Dendritic cell treated with granulocyte-macrophage colony-stimulating factor and Interleukin-4, amounts not matched to agents 40 ng/mL and 50 ng/mL, for 4 days (primary cell): Measurements from ENCODE around the gene ARF3.

Source experiments
- H3K27ac Mint-ChIP-seq: one replicate; pipeline ENCODE4 v1.8.0; 2022; ENCODE audit warnings: mild to moderate bottlenecking, mixed read lengths
- H3K27me3 Mint-ChIP-seq: one replicate; pipeline ENCODE4 v1.8.0; 2022; ENCODE audit warnings: mild to moderate bottlenecking, mixed read lengths
- H3K36me3 Mint-ChIP-seq: one replicate; pipeline ENCODE4 v1.8.0; 2022; ENCODE audit warnings: low read depth, mixed read lengths
- H3K4me1 Mint-ChIP-seq: one replicate; pipeline ENCODE4 v1.8.0; 2022; ENCODE audit warnings: low read depth, mixed read lengths
- H3K4me3 Mint-ChIP-seq: one replicate; pipeline ENCODE4 v1.8.0; 2022; ENCODE audit warnings: mild to moderate bottlenecking, moderate library complexity, mixed read lengths
- H3K9me3 Mint-ChIP-seq: one replicate; pipeline ENCODE4 v1.8.0; 2022; ENCODE audit warnings: mixed read lengths
- intact Hi-C: fragments of 100-400 bp; cut with micrococcal nuclease; formaldehyde crosslinking; loops from one replicate; pipeline ENCODE4 v1.15.0; 2022

ARF3 gene

DNA sequence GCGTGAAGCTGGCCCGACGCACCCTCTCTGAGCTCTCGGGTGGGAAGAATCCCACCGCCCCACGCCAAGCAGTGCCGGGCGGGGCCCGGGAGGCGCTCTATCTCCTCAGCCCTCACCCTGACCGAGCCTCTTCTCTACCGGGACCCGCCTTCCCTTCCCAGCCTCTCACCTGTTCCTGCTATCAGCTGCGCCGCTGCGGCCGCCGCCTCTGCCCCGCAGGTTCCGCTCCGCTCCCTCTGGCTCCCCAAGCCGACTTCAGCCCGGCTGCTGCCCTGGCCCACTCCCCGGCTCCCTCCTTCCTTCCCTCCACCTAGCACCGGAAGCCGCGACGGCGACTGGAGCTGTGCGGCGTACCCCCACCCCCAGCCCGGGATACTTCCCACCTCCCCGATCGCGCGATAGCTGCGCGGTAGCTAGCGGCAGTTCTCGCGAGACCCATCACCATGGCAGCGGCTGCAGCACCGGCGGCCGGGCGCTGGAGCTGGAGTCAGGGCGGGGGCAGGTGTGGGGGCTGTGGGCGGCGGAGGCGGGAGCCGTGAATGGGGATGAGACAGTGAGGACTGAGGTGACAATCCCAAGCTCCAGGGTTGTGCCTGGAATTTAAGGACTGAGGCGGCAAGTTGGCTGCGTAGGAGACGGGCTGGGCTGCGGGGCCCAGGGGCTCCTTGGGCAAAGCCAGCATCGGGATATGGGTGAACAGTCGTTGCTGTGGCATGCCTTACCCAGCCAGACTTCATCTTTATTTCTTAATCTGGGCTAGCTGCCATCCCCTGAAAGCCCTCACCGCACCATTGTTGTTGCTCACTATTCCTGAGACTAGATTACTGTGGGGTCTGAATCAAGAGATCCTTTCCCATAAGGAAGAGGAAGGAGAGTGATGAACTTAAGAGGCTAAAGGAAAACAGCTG, at the start of gene ARF3:
Gene ARF3, minus strand, starts transcription at position 347 of the 908 bp plus-strand sequence. CDS start 16,392 bp downstream, outside the sequence.
- Mint-ChIP-seq H3K36me3 (peaks cover 35% of the 10 kb centered on the region), H3K27ac (peak within 1 kb of the TSS; percentile 94), H3K9me3 (no peaks in the 10 kb centered on the region), H3K27me3 (peaks cover 10% of the 10 kb centered on the region), H3K4me3 (peak within 1 kb of the TSS; percentile 95), H3K4me1 (peaks cover 42% of the 10 kb centered on the region)
- intact Hi-C loops, result no loop called here

GRCh38 chr12:49000346-49000745, 43.1 kb upstream of the ARF3 start:
- H3K4me3 Mint-ChIP-seq, result no peak overlapping the region
- H3K27ac Mint-ChIP-seq, result no peak overlapping the region
- intact Hi-C loops, result no loop called here
- no peaks in the 10 kb centered on the region for H3K9me3 Mint-ChIP-seq
- peaks cover 66% of the 10 kb centered on the region for H3K27me3 Mint-ChIP-seq
- peaks cover 56% of the 10 kb centered on the region for H3K4me1 Mint-ChIP-seq
- peaks cover 53% of the 10 kb centered on the region for H3K36me3 Mint-ChIP-seq

GRCh38 chr12:48999371-49000131, 42.3 kb upstream of the ARF3 start, which contains the start of gene DDN:
DDN (minus strand) TSS chr12:48999375; CDS start chr12:48999287, 88 bp downstream.
- Mint-ChIP-seq H3K27me3 (peaks cover 74% of the 10 kb centered on the region), H3K9me3 (no peaks in the 10 kb centered on the region), H3K36me3 (peaks cover 45% of the 10 kb centered on the region), H3K27ac (no peak within 1 kb of the TSS), H3K4me1 (peaks cover 58% of the 10 kb centered on the region), H3K4me3 (peak within 1 kb of the TSS; percentile 66)
- intact Hi-C loops, result no loop called here

- Mint-ChIP-seq H3K4me3 (peak overlapping the region; percentile 66), H3K27me3 (peaks cover 82% of the 10 kb centered on the region)
Measured at GRCh38 chr12:48998497-48999353, 41.4 kb upstream of the ARF3 start.

DNA sequence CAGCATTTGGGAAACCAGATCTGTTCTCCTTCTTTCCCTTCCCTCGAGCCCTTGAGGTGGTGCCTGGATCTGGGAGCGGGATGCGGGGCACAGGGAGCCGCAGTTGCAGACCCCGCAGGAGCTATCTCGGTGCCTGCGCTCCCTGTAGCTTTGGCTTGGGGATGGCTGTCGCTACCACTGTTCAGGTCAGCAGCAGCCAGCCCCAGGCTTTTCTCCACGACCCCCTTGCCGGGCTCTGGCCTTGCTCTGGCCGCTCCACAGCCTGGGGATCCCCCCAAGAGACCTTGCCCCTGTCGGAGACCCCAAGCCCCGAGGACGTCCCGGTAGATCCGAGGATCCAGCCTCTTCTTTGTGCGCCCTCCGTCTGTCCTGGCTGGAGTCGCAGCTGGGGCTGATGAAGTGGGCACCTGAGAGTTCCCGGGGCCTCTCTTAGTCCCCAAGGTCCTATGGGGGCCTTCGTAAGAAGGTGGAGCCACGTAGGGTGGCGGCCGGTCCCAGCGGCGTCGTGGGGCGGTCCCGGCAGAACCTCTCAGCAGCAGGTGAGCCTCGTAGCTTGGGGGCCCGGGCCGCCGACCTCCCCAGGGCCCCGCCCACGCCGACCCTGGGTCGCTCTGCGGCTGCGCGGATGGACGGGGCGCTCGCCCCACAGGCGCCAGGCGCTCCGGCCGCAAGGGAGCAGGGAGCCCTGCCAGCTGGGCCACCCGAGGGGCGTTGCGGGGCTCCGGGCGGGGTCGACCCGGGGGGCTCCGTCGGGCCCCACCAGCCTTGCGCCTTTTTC, 40.6 kb upstream of the ARF3 start:
- peaks cover 54% of the 10 kb centered on the region for H3K4me1 Mint-ChIP-seq
- peaks cover 29% of the 10 kb centered on the region for H3K36me3 Mint-ChIP-seq
- H3K27ac Mint-ChIP-seq, result no peak overlapping the region
- no peaks in the 10 kb centered on the region for H3K9me3 Mint-ChIP-seq
- intact Hi-C loops, result no loop called here
- H3K4me3 Mint-ChIP-seq, result peak overlapping the region; percentile 66
- peaks cover 90% of the 10 kb centered on the region for H3K27me3 Mint-ChIP-seq

More at GRCh38 chr12:48998497-48999353, 41.4 kb upstream of the ARF3 start:
- H3K27ac Mint-ChIP-seq, result no peak overlapping the region
- no peaks in the 10 kb centered on the region for H3K9me3 Mint-ChIP-seq
- peaks cover 37% of the 10 kb centered on the region for H3K36me3 Mint-ChIP-seq
- intact Hi-C loops, result no loop called here
- H3K4me1 Mint-ChIP-seq, result peaks cover 54% of the 10 kb centered on the region

DNA sequence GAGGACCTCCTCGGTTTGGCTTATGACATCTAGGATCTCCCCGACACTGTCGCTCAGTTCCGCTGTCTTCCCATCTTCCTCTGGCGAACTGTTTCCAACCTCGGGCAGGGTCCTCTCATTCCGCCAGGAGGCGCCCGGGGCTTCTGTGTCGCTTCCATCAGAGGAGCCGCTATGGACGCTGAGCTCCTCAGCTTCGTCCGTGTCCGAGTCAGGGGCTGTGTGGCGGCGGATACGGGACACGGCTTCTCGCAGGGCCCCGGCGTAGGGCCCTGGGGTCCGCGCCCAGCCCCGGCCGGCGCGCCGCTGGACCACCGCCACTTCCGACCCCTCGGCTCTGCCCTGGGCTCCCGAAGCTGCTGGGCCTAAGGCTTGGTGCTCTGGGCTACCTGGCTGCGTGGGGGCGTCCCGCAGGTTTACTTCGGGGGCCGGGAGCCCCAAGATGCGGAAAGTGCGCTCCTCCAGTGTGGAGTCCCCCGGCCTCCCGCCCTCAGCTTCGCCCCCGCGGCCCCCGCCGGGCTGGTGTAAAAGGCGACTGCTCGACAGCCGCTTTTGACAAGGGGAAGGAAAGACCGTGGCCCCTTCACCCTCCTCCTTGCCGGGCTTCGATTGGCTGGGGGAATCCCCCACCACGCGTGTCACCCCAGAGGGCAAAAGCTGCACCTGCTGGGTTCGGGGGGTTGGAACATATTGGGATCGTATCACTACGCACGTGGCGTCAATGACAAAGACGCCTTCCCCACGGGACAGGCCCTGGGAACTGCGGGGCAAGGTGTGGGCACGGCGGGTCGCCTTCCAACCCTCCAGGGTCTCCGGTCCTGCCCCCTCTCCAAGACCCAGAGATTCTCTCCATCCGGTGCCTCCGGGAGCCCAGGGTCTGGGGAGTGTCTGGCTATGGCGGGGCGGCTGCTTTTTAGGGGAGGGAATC, 39.8 kb upstream of the ARF3 start:
- Mint-ChIP-seq H3K36me3 (peaks cover 20% of the 10 kb centered on the region), H3K4me3 (peak overlapping the region; percentile 51), H3K27ac (no peak overlapping the region), H3K4me1 (peaks cover 54% of the 10 kb centered on the region), H3K27me3 (peaks cover 89% of the 10 kb centered on the region), H3K9me3 (no peaks in the 10 kb centered on the region)
- intact Hi-C loops, result loop anchor here (1.0 kb wide), 2 partner anchors 21 to 46 kb away; partner anchors contain the start of gene PRKAG1

GRCh38 chr12:48995086-48995879, 38.0 kb upstream of the ARF3 start:
- intact Hi-C loops, result no loop called here
- Mint-ChIP-seq H3K27me3 (peaks cover 87% of the 10 kb centered on the region), H3K27ac (no peak overlapping the region), H3K36me3 (peaks cover 2% of the 10 kb centered on the region), H3K9me3 (no peaks in the 10 kb centered on the region), H3K4me1 (peaks cover 45% of the 10 kb centered on the region), H3K4me3 (peak overlapping the region; percentile 72)

- Mint-ChIP-seq H3K27me3 (peaks cover 86% of the 10 kb centered on the region), H3K36me3 (no peaks in the 10 kb centered on the region), H3K9me3 (no peaks in the 10 kb centered on the region), H3K4me3 (no peak overlapping the region), H3K27ac (no peak overlapping the region), H3K4me1 (peaks cover 37% of the 10 kb centered on the region)
- intact Hi-C loops, result no loop called here
Measured at GRCh38 chr12:48994224-48995085, 37.2 kb upstream of the ARF3 start.

DNA sequence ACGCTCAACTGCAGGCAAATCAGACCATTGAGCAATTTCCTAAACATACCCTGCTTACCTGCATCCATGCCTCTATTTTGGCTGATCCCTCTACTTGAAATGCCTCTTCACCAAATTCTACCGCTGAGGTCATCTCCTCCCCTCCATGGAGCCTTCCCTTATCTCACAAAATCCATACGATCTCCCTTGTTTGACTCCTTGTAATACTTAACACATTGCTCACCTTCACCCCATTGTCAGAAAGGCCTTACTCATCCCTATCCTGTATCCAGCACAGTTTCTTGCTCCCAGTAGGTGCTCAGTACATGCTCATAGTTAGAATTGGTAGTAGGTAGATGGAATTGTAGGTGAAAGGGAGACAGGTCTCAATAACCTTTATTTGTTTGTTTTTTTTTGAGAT, 36.5 kb upstream of the ARF3 start:
- Mint-ChIP-seq H3K27ac (no peak overlapping the region), H3K4me3 (no peak overlapping the region), H3K27me3 (peaks cover 87% of the 10 kb centered on the region), H3K9me3 (no peaks in the 10 kb centered on the region), H3K4me1 (peaks cover 30% of the 10 kb centered on the region), H3K36me3 (no peaks in the 10 kb centered on the region)
- intact Hi-C loops, result no loop called here

GRCh38 chr12:48991247-48992050, 34.2 kb upstream of the ARF3 start:
- Mint-ChIP-seq H3K9me3 (no peaks in the 10 kb centered on the region), H3K27ac (no peak overlapping the region), H3K36me3 (no peaks in the 10 kb centered on the region), H3K4me1 (peaks cover 13% of the 10 kb centered on the region), H3K4me3 (no peak overlapping the region), H3K27me3 (peaks cover 92% of the 10 kb centered on the region)
- intact Hi-C loops, result no loop called here
